ENCODE results near the gene UXS1. TPM values are rescaled to one million over a fixed set of nuclear protein-coding genes. Genes with fewer than 3 reads are reported as not detected.

UXS1 gene
- total and polyA plus RNA-seq, 2 donors (not counting 3 experiments of a cell fraction or from before 2014, with no cell fraction given): 34.2 to 43.2 TPM

- intact Hi-C loops (cut with micrococcal nuclease): no loop called here
- H3K9me3 ChIP-seq (replicated peaks; ENCODE audit: control insufficient read depth, insufficient read depth, low read length): no peaks in the 10 kb centered on the region
- dilution Hi-C loops (cut with MboI; ENCODE audit: extremely low pct_ligation_motif_present, low sequenced_read_pairs): no loop called here
- H3K9me1 ChIP-seq (replicated peaks; ENCODE audit: control insufficient read depth, extremely low read depth, insufficient read depth, low read length): no peaks in the 10 kb centered on the region
- H3K79me2 ChIP-seq (ENCODE audit: control insufficient read depth, insufficient read depth, low read length): no peaks in the 10 kb centered on the region
- no peak overlapping the region for H3K4me2 ChIP-seq (ENCODE audit: insufficient read depth, low read length)
- FAIRE-seq (no peak), DNase-seq (ENCODE audit: low read depth, low spot score) (no peak)
- CTCF ChIA-PET: no interaction called here
- H2AFZ ChIP-seq (ENCODE audit: low read depth, low read length): no peak overlapping the region
- no peaks in the 10 kb centered on the region for H4K20me1 ChIP-seq (replicated peaks; ENCODE audit: control insufficient read depth, extremely low read depth, insufficient read depth, low read length)
- no peak overlapping the region for H3K4me3 ChIP-seq (replicated peaks in 1 of 3; ENCODE audit: insufficient read depth in 1 of 3, low read depth in 1 of 3, low read length in 3 of 3)
- BruUV-seq (replicated peaks): no TSS peak
- no peaks in the 10 kb centered on the region for H3K27me3 ChIP-seq (ENCODE audit: control insufficient read depth in 2 of 2, insufficient read depth in 2 of 2, low read length in 2 of 2)
- H3K36me3 ChIP-seq (ENCODE audit: control insufficient read depth in 2 of 2, extremely low read depth in 1 of 2, insufficient read depth in 2 of 2, low read length in 2 of 2): peaks cover 0 to 8% of the 10 kb centered on the region in 2 experiments
- H3K9ac ChIP-seq (replicated peaks; ENCODE audit: extremely low read depth, insufficient read depth, low read length): no peak overlapping the region
- POLR2A ChIA-PET: no interaction called here
- TF ChIP-seq EZH2 (IDR thresholded peaks at IDR 0.05; ENCODE audit: borderline replicate concordance, low read depth, low read length, severe bottlenecking) (no peak), FOS (IDR thresholded peaks at IDR 0.05; ENCODE audit: borderline replicate concordance, insufficient read depth, low read length) (peak; percentile 46), POLR2AphosphoS5 (IDR thresholded peaks at IDR 0.05; ENCODE audit: insufficient read depth, low read depth, low read length) (no peak)
- no peaks in the 10 kb centered on the region for H3K4me1 ChIP-seq (ENCODE audit: control insufficient read depth, extremely low read depth, insufficient read depth, low read length)
- H3K27ac ChIP-seq (ENCODE audit: insufficient read depth, low read depth, low read length): no peak overlapping the region
Observed at GRCh38 chr2:106115250-106115649, 78.9 kb downstream of the UXS1 start.

DNA sequence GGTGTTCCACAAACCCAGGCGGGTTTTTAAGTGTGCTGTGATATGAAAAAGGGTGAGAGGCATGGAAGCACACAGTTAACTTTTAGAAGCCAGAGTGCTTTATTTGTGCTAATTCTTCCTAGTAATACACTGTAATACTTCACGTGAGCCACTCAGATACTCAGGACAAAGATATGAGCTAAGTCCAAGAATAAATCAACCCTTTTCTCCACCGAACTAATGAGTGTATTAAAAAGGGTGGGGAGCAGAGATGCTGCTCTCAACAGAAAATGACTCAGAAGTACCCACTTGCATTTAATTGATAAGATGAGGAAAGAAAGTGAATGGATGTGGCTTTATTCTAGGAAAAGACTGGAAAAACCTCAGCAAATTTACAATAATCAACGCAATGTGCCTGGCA, 79.9 kb downstream of the UXS1 start:
- H3K4me2 ChIP-seq (ENCODE audit: insufficient read depth, low read length): no peak overlapping the region
- no peak for TF ChIP-seq POLR2AphosphoS5 (IDR thresholded peaks at IDR 0.05; ENCODE audit: insufficient read depth, low read depth, low read length)
- POLR2A ChIA-PET: no interaction called here
- H3K4me1 ChIP-seq (ENCODE audit: control insufficient read depth, extremely low read depth, insufficient read depth, low read length): no peaks in the 10 kb centered on the region
- H3K9me1 ChIP-seq (replicated peaks; ENCODE audit: control insufficient read depth, extremely low read depth, insufficient read depth, low read length): no peaks in the 10 kb centered on the region
- no peak overlapping the region for H3K4me3 ChIP-seq (replicated peaks in 1 of 3; ENCODE audit: insufficient read depth in 1 of 3, low read depth in 1 of 3, low read length in 3 of 3)
- no peaks in the 10 kb centered on the region for H3K27me3 ChIP-seq (ENCODE audit: control insufficient read depth in 2 of 2, insufficient read depth in 2 of 2, low read length in 2 of 2)
- BruUV-seq (replicated peaks): no TSS peak
- no peak overlapping the region for H3K9ac ChIP-seq (replicated peaks; ENCODE audit: extremely low read depth, insufficient read depth, low read length)
- no peak overlapping the region for H2AFZ ChIP-seq (ENCODE audit: low read depth, low read length)
- no peaks in the 10 kb centered on the region for H3K79me2 ChIP-seq (ENCODE audit: control insufficient read depth, insufficient read depth, low read length)
- H3K36me3 ChIP-seq (ENCODE audit: control insufficient read depth in 2 of 2, extremely low read depth in 1 of 2, insufficient read depth in 2 of 2, low read length in 2 of 2): peaks cover 0 to 8% of the 10 kb centered on the region in 2 experiments
- DNase-seq (ENCODE audit: low read depth, low spot score) (no peak), FAIRE-seq (no peak)
- CTCF ChIA-PET: interaction anchor here (0.9 kb wide), 1 partner anchor 9 kb away, joined by 4 read pairs; no protein-coding TSS in a partner anchor
- intact Hi-C loops (cut with micrococcal nuclease) (no loop called here), dilution Hi-C loops (cut with MboI; ENCODE audit: extremely low pct_ligation_motif_present, low sequenced_read_pairs) (no loop called here)
- H3K9me3 ChIP-seq (replicated peaks; ENCODE audit: control insufficient read depth, insufficient read depth, low read length): no peaks in the 10 kb centered on the region
- H3K27ac ChIP-seq (ENCODE audit: insufficient read depth, low read depth, low read length): no peak overlapping the region
- no peaks in the 10 kb centered on the region for H4K20me1 ChIP-seq (replicated peaks; ENCODE audit: control insufficient read depth, extremely low read depth, insufficient read depth, low read length)
